Suppressor macrophage treated with lipopolysaccharide for 4 hours (primary cell): ENCODE data around the gene MFGE8.

ENCODE experiments used
- DNase-seq: peaks from one replicate; pipeline ENCODE4 v3.0.0-alpha.2; 2020

The MFGE8 gene

GRCh38 chr15:88871313-88871712 lies 41.9 kb downstream of the MFGE8 start:
- no peak for DNase-seq

- DNase-seq: no peak
Observed at GRCh38 chr15:88866295-88866881, 46.8 kb downstream of the MFGE8 start.

GRCh38 chr15:88865498-88866099 lies 47.6 kb downstream of the MFGE8 start:
- no peak for DNase-seq

- DNase-seq: no peak
Observed at GRCh38 chr15:88864861-88865497, 48.2 kb downstream of the MFGE8 start.

- DNase-seq: no peak
Observed at GRCh38 chr15:88863412-88863811, 49.8 kb downstream of the MFGE8 start.

GRCh38 chr15:88860212-88860611 lies 53.0 kb downstream of the MFGE8 start:
- DNase-seq: no peak

- DNase-seq: no peak
Observed at GRCh38 chr15:88859550-88859949, 53.6 kb downstream of the MFGE8 start.

GRCh38 chr15:88858934-88859333 lies 54.2 kb downstream of the MFGE8 start:
- no peak for DNase-seq

GRCh38 chr15:88852476-88852875 lies 60.7 kb downstream of the MFGE8 start:
- no peak for DNase-seq

- DNase-seq: no peak
Observed at GRCh38 chr15:88849376-88850072, 63.7 kb downstream of the MFGE8 start.
